HG02623 (cell line): ENCODE measurements around the gene ME3.

Source experiments
- ATAC-seq: cut with Tn5 transposase; IDR thresholded peaks from one replicate; pipeline ENCODE4 v1.9.1; 2021; ENCODE audit warnings: moderate library complexity; ENCODE audit not compliant: unreplicated experiment

ME3 gene

GRCh38 chr11:86497310-86497709, 175.1 kb downstream of the ME3 start:
- no peak for ATAC-seq

- ATAC-seq = no peak
These were observed 177.1 kb downstream of the ME3 start for GRCh38 chr11:86495351-86495750.

GRCh38 chr11:86492370-86493010, 179.9 kb downstream of the ME3 start:
- ATAC-seq = no peak

GRCh38 chr11:86491027-86491426, 181.4 kb downstream of the ME3 start:
- no peak for ATAC-seq

- no peak for ATAC-seq
These were observed 181.8 kb downstream of the ME3 start for GRCh38 chr11:86490582-86490981.

- ATAC-seq = no peak
These were observed 183.0 kb downstream of the ME3 start for GRCh38 chr11:86489442-86489841.

- no peak for ATAC-seq
These were observed 183.9 kb downstream of the ME3 start for GRCh38 chr11:86488553-86488952.

GRCh38 chr11:86487671-86488070, 184.7 kb downstream of the ME3 start:
- no peak for ATAC-seq

GRCh38 chr11:86486261-86487030, 186.0 kb downstream of the ME3 start:
- ATAC-seq = no peak

- no peak for ATAC-seq
These were observed 187.6 kb downstream of the ME3 start for GRCh38 chr11:86484795-86485166.

- no peak for ATAC-seq
These were observed 188.2 kb downstream of the ME3 start for GRCh38 chr11:86483940-86484794.

GRCh38 chr11:86483610-86483939, 188.8 kb downstream of the ME3 start:
- ATAC-seq = no peak

- no peak for ATAC-seq
These were observed 189.7 kb downstream of the ME3 start for GRCh38 chr11:86482692-86483091.

GRCh38 chr11:86481399-86481798, 191.0 kb downstream of the ME3 start:
- no peak for ATAC-seq

GRCh38 chr11:86478348-86478747, 194.1 kb downstream of the ME3 start:
- ATAC-seq = no peak

- ATAC-seq = no peak
These were observed 194.8 kb downstream of the ME3 start for GRCh38 chr11:86477495-86478155.

- ATAC-seq = no peak
These were observed 196.1 kb downstream of the ME3 start for GRCh38 chr11:86476109-86476861.

GRCh38 chr11:86475027-86475426, 197.4 kb downstream of the ME3 start:
- ATAC-seq = no peak

- ATAC-seq = no peak
These were observed 198.2 kb downstream of the ME3 start for GRCh38 chr11:86473991-86474833.
